ENCODE results near the gene SSX2IP.

DNA sequence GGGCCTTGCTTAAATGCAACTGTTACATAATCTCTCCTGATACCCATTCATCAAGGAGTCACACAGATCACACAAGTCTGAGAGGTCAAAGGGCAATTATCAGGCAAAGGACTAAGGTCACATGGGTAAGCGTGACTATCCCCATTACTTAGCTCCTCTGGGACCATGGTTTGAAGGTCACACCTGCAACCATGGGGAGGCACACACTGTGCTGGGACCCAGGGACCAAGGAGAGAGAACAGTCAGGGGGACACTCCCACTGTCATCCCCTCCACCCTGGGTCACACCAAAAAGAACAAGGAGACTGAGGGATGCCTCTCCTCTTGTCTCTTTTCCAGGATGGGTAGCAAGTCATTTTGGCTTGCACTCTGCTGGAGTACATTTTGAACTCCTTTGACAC, 85.1 kb downstream of the SSX2IP start:
- TF ChIP-seq, protein P1, sequence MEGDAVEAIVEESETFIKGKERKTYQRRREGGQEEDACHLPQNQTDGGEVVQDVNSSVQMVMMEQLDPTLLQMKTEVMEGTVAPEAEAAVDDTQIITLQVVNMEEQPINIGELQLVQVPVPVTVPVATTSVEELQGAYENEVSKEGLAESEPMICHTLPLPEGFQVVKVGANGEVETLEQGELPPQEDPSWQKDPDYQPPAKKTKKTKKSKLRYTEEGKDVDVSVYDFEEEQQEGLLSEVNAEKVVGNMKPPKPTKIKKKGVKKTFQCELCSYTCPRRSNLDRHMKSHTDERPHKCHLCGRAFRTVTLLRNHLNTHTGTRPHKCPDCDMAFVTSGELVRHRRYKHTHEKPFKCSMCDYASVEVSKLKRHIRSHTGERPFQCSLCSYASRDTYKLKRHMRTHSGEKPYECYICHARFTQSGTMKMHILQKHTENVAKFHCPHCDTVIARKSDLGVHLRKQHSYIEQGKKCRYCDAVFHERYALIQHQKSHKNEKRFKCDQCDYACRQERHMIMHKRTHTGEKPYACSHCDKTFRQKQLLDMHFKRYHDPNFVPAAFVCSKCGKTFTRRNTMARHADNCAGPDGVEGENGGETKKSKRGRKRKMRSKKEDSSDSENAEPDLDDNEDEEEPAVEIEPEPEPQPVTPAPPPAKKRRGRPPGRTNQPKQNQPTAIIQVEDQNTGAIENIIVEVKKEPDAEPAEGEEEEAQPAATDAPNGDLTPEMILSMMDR (IDR thresholded peaks at IDR 0.05) = no peak
- no peak for TF ChIP-seq POLR2AphosphoS5 (IDR thresholded peaks at IDR 0.05)
